B cell (primary cell): Measurements from ENCODE around the gene GAK.

Experiments
- CTCF ChIP-seq: fragments of 200-600 bp; IDR thresholded peaks from one replicate; pipeline ENCODE4 v1.8.0; 2022; ENCODE audit warnings: antibody characterized with exemption, mild to moderate bottlenecking
- EZH2 ChIP-seq: IDR thresholded peaks from 2 replicates; pipeline ENCODE4 v1.6.1; 2012; ENCODE audit warnings: borderline replicate concordance, low read depth, mild to moderate bottlenecking, moderate library complexity, low read length; ENCODE audit not compliant: insufficient read depth, poor library complexity, severe bottlenecking

- TF ChIP-seq CTCF, result no peak
- TF ChIP-seq EZH2, result no peak
Observed at GRCh38 chr4:911871-912490, 20.1 kb downstream of the GAK start.
